Jurkat, Clone E6-1 (cell line): ENCODE measurements around the gene SLC22A12.

Experiments used
- DNase-seq: peaks from one replicate; pipeline ENCODE4 v3.0.0-alpha.2; 2011; ENCODE audit warnings: low read depth, low spot score
- H3K4me3 ChIP-seq: 2 replicates; pipeline ENCODE4 v1.5.1; 2011; ENCODE audit warnings: mild to moderate bottlenecking, low read length, control low read depth, moderate library complexity

Gene SLC22A12

DNA sequence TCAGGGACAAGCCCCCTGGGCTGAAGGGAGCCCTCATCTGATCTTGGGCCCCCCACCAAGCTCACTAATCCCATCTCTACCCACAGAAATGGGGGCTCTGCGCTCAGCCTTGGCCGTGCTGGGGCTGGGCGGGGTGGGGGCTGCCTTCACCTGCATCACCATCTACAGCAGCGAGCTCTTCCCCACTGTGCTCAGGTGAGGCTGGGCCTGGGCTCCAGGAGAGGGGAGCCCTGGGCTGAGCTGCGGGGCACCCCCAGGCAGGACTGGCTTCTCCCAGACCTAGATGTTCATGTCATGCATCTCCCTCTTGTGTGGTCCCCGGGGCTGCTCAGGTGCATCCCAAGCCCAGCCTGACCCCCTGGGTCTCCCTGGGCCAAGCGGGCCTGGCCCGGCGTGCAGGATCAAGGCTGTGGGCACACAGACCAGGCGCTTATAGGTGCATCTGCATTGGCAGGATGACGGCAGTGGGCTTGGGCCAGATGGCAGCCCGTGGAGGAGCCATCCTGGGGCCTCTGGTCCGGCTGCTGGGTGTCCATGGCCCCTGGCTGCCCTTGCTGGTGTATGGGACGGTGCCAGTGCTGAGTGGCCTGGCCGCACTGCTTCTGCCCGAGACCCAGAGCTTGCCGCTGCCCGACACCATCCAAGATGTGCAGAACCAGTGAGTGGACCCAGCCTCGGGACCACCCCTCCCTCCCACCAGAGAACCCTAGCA is 9.4 kb downstream of the SLC22A12 start:
- no peak overlapping the region for H3K4me3 ChIP-seq
- DNase-seq, result no peak

DNA sequence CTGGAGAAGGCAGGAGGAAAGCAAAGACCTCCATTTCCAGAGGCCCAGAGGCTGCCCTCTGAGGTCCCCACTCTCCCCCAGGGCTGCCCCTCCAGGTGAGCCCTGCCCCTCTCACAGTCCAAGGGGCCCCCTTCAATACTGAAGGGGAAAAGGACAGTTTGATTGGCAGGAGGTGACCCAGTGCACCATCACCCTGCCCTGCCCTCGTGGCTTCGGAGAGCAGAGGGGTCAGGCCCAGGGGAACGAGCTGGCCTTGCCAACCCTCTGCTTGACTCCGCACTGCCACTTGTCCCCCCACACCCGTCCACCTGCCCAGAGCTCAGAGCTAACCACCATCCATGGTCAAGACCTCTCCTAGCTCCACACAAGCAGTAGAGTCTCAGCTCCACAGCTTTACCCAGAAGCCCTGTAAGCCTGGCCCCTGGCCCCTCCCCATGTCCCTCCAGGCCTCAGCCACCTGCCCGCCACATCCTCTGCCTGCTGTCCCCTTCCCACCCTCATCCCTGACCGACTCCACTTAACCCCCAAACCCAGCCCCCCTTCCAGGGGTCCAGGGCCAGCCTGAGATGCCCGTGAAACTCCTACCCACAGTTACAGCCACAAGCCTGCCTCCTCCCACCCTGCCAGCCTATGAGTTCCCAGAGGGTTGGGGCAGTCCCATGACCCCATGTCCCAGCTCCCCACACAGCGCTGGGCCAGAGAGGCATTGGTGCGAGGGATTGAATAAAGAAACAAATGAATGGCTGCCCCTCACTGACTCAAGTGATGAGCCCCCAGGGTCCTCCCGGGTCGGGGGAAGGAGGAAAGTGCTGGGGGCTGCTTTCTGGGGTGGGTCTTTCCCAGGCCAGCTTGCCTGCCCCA is 10.8 kb downstream of the SLC22A12 start:
- H3K4me3 ChIP-seq, result no peak overlapping the region
- DNase-seq, result no peak

DNA sequence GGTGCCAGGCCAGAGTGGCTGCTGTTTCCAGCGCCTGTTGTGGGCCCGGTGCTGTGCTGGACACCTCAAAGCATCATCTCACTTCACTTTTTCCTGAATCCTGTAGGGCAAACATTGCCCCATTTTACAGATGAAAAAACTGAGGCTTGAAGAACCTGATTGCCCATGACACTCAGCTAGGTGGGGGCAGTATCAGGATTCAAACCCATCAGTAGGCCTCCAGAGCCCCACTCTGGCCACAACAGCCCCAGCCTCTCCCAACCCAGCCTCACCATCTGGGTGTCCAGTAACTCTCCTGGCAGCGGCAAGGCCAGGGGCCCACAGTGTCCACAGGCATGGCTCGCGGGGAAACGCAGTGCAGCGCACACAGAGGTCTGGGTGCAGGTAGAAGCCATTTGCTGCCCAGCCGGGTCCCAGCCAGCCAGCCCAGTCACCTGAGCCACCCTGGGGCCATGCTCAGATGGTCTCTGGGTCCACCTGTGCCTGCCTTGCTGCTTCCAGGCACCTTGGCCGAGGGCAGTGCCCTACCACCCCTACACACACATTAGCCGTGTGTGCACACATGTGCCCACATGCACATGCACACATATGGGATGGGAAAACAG is 11.5 kb downstream of the SLC22A12 start:
- H3K4me3 ChIP-seq, result no peak overlapping the region
- no peak for DNase-seq

GRCh38 chr11:64603411-64604110 is 12.5 kb downstream of the SLC22A12 start:
- DNase-seq, result no peak
- H3K4me3 ChIP-seq, result no peak overlapping the region

DNA sequence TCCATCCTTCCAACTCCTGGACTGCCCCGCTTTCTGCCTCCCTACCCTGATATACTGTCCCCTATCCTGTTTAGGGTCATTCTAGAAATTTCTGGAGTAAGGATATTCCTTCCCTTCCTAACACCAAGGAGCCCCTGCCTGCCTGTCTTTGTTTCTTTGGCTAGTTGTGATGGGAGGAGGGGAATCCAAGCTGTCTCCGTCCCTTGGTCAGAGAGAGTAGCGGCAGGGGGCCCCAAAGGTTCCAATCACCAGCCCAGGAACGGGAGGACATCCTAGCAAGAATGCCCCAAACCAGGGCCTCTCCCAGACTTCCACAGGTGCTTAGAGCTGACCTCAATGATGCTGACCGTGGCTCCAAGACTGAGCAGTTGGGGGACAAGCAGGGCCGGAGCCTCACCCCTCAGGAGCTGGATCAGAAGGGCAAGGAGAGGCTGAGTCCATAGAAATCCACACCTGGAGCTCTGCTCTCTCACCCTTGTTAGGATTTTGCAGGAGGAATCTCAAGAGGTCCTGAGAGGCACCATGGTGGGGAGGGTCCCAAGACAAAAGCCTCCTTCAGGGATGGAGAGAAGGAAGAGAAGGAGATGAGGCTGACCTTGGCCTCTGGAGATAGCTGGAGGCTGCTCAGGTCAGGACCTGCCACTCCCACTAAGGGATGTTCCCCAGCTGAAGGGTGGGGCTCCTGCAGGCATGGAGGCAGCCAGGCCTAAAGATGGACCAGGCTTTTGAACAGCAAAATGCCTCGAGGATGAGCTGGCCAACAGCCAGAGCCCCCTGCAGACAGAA is 13.6 kb downstream of the SLC22A12 start:
- H3K4me3 ChIP-seq, result no peak overlapping the region
- DNase-seq, result no peak

GRCh38 chr11:64605244-64605560 is 14.2 kb downstream of the SLC22A12 start:
- H3K4me3 ChIP-seq, result no peak overlapping the region
- no peak for DNase-seq

GRCh38 chr11:64605656-64606585 is 14.9 kb downstream of the SLC22A12 start:
- no peak overlapping the region for H3K4me3 ChIP-seq
- no peak for DNase-seq

DNA sequence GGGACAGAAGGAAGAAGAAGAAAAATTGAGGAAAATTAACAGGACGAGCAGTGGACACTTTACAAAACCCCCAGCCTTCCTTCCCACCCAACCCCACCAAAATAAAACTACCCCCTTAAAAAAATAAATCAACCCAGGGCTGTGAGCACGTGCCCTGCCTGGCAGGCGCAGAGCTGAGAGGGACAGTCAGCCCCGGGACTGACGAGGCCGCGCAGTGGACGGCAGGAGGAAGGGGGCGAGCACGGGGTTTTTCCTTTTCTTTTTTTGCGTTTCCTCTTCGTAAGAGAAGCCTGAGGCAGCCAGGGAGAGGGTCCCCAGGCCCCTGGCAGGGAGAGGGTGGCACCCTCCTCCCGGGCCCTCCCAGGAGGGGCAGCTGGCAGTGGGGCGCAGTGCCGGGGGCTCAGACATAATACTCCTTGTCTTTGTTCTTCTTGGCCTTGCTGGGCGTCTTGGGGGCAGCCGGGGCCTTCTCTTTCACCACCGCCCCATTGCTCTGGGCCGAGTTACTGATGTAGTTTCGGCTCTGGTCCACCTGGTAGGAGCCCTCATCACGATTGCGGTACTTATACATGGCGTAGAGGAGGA is 15.9 kb downstream of the SLC22A12 start:
- no peak for DNase-seq
- H3K4me3 ChIP-seq, result no peak overlapping the region

GRCh38 chr11:64607381-64607985 is 16.5 kb downstream of the SLC22A12 start:
- H3K4me3 ChIP-seq, result no peak overlapping the region
- DNase-seq, result no peak

DNA sequence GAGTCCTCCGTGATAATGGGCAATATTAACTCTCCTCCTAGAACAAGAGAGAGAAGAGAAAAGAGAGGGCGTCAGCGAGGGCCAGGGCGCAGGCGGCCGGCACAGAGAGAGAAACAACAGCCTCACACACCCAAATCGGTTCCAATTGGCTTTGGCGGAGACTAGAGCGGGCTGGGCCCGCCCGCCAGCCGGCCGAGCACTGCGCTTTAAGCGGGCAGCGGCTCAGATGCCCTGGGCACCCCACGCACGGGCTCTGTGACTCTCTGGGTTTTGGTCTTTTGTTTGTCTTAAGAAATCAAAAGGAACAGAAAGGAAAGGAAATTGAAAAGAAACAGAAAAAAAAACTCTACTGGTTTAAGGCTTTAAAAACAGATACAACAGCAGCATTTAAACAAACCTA is 17.0 kb downstream of the SLC22A12 start:
- H3K4me3 ChIP-seq, result no peak overlapping the region
- no peak for DNase-seq

GRCh38 chr11:64608636-64609035 is 17.6 kb downstream of the SLC22A12 start:
- no peak overlapping the region for H3K4me3 ChIP-seq
- DNase-seq, result no peak

DNA sequence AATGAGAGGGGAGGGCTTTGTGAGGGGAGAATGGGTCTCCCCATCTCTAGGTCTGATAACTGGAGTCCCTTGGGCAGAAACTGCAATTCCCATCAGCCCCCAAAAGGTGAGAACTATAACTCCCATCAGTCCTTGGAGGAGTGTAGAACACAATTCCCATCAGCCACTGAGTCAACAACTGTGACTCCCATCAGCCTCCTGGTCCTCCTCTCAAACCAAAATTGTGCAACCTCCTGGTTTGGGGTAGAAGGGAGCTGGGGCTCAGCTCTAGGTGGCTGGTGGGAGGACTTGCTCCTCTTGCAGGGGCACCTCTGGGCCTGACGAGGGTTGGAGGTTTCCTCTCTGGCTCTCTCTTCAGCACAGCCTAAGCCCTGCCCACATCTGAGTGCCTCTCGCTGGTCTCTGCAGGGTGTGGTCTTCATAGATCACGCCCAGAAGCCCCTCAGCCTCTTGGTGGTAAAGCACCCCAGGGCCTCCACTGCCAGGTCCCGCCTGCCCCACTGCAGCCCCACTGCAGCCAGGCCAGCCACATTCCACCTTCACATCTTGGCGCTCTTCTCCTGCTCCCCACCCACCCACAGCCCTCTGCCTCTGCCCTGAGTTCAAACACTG is 18.5 kb downstream of the SLC22A12 start:
- DNase-seq, result peak; percentile 36

GRCh38 chr11:64610596-64610995 is 19.6 kb downstream of the SLC22A12 start:
- no peak for DNase-seq
- no peak overlapping the region for H3K4me3 ChIP-seq

More for the DNA sequence above, 18.5 kb downstream of the SLC22A12 start:
- H3K4me3 ChIP-seq, result no peak overlapping the region

DNA sequence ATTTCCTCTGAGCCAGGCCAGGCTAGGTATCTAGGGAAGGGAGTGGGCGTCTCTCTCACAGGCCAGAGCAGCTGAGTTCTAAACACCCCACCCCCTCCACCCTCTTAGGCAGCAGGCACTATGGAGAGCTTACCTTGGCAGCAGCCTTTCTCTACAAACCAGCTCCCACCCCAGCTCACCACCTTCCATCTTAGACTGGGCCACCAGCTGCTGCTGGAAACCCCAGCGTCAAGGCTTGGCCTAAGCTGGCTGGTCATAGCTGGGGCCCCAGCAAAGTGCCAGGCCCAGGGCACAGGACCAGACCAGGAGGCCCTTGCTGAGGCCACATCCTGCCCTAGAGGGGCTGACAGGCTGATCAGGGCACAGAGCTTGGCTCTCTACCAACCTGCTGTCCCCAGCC is 20.2 kb downstream of the SLC22A12 start:
- H3K4me3 ChIP-seq, result peak overlapping the region; percentile 35
- no peak for DNase-seq

- DNase-seq, result peak; percentile 85
- H3K4me3 ChIP-seq, result peak overlapping the region; percentile 35
Observed at GRCh38 chr11:64611869-64612646, 21.0 kb downstream of the SLC22A12 start.

DNA sequence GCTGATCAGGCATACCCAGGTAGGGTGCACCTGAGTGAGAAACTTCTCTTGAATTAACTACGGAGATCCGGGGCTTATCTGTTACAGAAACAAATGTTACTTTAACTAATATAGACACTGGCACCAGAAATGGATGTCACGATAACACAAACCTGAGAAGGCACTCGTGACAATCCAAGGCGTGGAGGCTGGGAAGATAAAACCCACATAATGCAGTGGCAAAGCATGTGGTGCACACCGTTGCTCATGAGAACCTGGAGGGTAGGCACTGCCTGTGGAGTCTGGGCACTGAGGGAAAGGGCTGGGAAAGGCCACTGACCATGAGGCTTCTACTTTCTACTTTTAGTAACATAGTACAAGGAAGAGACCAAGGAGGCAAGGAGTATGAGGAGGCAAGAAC is 22.6 kb downstream of the SLC22A12 start:
- DNase-seq, result no peak
- H3K4me3 ChIP-seq, result no peak overlapping the region
